Endothelial cell (in vitro differentiated cells): ENCODE data around the gene P2RY2. TPM values are rescaled to one million over a fixed set of nuclear protein-coding genes. Genes with fewer than 3 reads are reported as not detected.

Experiments used
- DNase-seq: peaks from one replicate; pipeline ENCODE4 v3.0.0; 2021; ENCODE audit warnings: low spot score
- H3K27ac Mint-ChIP-seq: one replicate; pipeline ENCODE4 v1.8.0; 2021; ENCODE audit warnings: mixed read lengths, inconsistent platforms; ENCODE audit not compliant: unreplicated experiment
- H3K27me3 Mint-ChIP-seq: one replicate; pipeline ENCODE4 v1.8.0; 2021; ENCODE audit warnings: mild to moderate bottlenecking, moderate library complexity, mixed read lengths, inconsistent platforms; ENCODE audit not compliant: unreplicated experiment
- H3K36me3 Mint-ChIP-seq: one replicate; pipeline ENCODE4 v1.8.0; 2021; ENCODE audit warnings: mild to moderate bottlenecking, low read depth, mixed read lengths, inconsistent platforms; ENCODE audit not compliant: unreplicated experiment
- H3K4me1 Mint-ChIP-seq: one replicate; pipeline ENCODE4 v1.8.0; 2021; ENCODE audit warnings: mild to moderate bottlenecking, mixed read lengths, inconsistent platforms; ENCODE audit not compliant: unreplicated experiment
- H3K4me3 Mint-ChIP-seq: one replicate; pipeline ENCODE4 v1.8.0; 2021; ENCODE audit warnings: mild to moderate bottlenecking, mixed read lengths, inconsistent platforms; ENCODE audit not compliant: unreplicated experiment
- H3K9me3 Mint-ChIP-seq: one replicate; pipeline ENCODE4 v1.8.0; 2021; ENCODE audit warnings: mixed read lengths, inconsistent platforms; ENCODE audit not compliant: unreplicated experiment
- total RNA-seq: library from RNA; stranded (reverse); fragmentation: NEBNext Ultra II Directional; extraction: Animal tissue kit (Norgen Biotek cat#: 25700); gene quantifications from one replicate; pipeline ENCODE4 v1.2.1, GENCODE V29; 2021; ENCODE audit not compliant: unreplicated experiment
- TF ChIP-seq, protein P1 (sequence below): fragments of 200-600 bp; sonication (generic); IDR thresholded peaks from one replicate; pipeline ENCODE4 v1.5.0; 2021; ENCODE audit warnings: antibody characterized with exemption; ENCODE audit not compliant: unreplicated experiment

Gene P2RY2
- total RNA-seq, 1 donor from 2014 or later = 0.10 TPM

DNA sequence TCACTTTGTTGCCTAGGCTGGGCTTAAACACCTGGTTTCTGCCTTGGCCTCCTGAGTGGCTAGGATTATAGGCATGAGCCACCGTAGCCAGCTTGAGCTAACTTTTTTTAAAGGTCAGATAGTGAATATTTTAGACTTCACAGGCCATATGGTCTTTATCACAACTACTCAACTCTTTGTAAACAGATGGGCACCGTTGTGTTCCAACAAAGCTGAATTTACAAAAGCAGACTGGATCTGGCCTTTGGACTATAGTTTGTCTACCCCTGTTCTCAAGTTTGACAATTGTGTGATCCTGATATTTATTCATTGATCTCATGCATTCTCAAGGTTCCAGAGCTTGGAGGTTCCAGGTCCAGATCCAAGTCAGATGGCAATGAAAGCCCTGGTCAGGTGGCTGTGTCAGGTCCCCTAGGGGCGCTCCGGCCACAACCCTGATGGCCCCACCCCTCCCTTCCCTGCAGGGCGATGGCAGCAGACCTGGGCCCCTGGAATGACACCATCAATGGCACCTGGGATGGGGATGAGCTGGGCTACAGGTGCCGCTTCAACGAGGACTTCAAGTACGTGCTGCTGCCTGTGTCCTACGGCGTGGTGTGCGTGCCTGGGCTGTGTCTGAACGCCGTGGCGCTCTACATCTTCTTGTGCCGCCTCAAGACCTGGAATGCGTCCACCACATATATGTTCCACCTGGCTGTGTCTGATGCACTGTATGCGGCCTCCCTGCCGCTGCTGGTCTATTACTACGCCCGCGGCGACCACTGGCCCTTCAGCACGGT lies 15.8 kb downstream of the P2RY2 start:
- no peak overlapping the region for H3K4me3 Mint-ChIP-seq
- DNase-seq = no peak
- peaks cover 8% of the 10 kb centered on the region for H3K4me1 Mint-ChIP-seq
- H3K27me3 Mint-ChIP-seq = peaks cover 4% of the 10 kb centered on the region
- no peaks in the 10 kb centered on the region for H3K9me3 Mint-ChIP-seq
- TF ChIP-seq, protein P1, sequence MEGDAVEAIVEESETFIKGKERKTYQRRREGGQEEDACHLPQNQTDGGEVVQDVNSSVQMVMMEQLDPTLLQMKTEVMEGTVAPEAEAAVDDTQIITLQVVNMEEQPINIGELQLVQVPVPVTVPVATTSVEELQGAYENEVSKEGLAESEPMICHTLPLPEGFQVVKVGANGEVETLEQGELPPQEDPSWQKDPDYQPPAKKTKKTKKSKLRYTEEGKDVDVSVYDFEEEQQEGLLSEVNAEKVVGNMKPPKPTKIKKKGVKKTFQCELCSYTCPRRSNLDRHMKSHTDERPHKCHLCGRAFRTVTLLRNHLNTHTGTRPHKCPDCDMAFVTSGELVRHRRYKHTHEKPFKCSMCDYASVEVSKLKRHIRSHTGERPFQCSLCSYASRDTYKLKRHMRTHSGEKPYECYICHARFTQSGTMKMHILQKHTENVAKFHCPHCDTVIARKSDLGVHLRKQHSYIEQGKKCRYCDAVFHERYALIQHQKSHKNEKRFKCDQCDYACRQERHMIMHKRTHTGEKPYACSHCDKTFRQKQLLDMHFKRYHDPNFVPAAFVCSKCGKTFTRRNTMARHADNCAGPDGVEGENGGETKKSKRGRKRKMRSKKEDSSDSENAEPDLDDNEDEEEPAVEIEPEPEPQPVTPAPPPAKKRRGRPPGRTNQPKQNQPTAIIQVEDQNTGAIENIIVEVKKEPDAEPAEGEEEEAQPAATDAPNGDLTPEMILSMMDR = no peak
- H3K27ac Mint-ChIP-seq = no peak overlapping the region
- no peaks in the 10 kb centered on the region for H3K36me3 Mint-ChIP-seq

DNA sequence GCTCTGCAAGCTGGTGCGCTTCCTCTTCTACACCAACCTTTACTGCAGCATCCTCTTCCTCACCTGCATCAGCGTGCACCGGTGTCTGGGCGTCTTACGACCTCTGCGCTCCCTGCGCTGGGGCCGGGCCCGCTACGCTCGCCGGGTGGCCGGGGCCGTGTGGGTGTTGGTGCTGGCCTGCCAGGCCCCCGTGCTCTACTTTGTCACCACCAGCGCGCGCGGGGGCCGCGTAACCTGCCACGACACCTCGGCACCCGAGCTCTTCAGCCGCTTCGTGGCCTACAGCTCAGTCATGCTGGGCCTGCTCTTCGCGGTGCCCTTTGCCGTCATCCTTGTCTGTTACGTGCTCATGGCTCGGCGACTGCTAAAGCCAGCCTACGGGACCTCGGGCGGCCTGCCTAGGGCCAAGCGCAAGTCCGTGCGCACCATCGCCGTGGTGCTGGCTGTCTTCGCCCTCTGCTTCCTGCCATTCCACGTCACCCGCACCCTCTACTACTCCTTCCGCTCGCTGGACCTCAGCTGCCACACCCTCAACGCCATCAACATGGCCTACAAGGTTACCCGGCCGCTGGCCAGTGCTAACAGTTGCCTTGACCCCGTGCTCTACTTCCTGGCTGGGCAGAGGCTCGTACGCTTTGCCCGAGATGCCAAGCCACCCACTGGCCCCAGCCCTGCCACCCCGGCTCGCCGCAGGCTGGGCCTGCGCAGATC lies 16.5 kb downstream of the P2RY2 start:
- Mint-ChIP-seq H3K9me3 (no peaks in the 10 kb centered on the region), H3K27me3 (peaks cover 4% of the 10 kb centered on the region), H3K4me1 (peaks cover 3% of the 10 kb centered on the region), H3K27ac (no peak overlapping the region), H3K4me3 (no peak overlapping the region), H3K36me3 (no peaks in the 10 kb centered on the region)
- DNase-seq = no peak
- TF ChIP-seq, protein P1 = no peak

DNA sequence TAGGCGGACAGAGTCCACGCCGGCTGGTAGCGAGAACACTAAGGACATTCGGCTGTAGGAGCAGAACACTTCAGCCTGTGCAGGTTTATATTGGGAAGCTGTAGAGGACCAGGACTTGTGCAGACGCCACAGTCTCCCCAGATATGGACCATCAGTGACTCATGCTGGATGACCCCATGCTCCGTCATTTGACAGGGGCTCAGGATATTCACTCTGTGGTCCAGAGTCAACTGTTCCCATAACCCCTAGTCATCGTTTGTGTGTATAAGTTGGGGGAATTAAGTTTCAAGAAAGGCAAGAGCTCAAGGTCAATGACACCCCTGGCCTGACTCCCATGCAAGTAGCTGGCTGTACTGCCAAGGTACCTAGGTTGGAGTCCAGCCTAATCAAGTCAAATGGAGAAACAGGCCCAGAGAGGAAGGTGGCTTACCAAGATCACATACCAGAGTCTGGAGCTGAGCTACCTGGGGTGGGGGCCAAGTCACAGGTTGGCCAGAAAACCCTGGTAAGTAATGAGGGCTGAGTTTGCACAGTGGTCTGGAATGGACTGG lies 17.2 kb downstream of the P2RY2 start:
- TF ChIP-seq, protein P1 = no peak
- H3K27ac Mint-ChIP-seq = no peak overlapping the region
- no peaks in the 10 kb centered on the region for H3K4me1 Mint-ChIP-seq
- no peaks in the 10 kb centered on the region for H3K36me3 Mint-ChIP-seq
- H3K4me3 Mint-ChIP-seq = no peak overlapping the region
- no peak for DNase-seq
- peaks cover 2% of the 10 kb centered on the region for H3K27me3 Mint-ChIP-seq
- H3K9me3 Mint-ChIP-seq = no peaks in the 10 kb centered on the region

DNA sequence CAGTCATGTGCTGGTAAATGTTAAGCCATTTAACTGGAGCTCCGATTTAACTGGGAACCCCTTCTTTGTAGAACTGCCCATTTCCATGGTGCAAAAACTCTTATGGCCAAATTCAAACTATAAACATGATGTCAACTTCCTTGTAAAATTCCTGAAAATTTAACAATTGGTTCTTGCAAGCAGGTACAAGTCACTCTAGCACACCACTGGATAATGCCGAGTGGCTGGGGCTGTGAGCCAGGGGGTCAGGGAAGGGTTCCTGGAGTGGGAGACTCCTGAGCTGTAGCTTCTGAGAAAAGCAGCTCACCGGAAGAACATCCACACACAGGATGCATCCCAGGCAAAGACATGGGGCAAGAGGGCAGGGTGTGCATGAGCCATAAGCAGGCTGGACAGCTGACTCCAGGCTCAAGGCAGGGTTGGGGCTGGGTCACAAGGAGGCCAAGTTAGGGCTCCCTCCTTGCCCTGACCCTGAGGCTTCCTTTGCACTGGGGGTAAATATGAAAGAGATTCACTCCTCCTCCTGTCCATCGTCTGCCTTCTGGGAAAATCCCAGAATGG lies 18.2 kb downstream of the P2RY2 start:
- H3K4me3 Mint-ChIP-seq = no peak overlapping the region
- no peaks in the 10 kb centered on the region for H3K36me3 Mint-ChIP-seq
- no peaks in the 10 kb centered on the region for H3K9me3 Mint-ChIP-seq
- H3K27me3 Mint-ChIP-seq = peaks cover 2% of the 10 kb centered on the region
- no peak overlapping the region for H3K27ac Mint-ChIP-seq
- no peak for DNase-seq
- TF ChIP-seq, protein P1 = no peak
- H3K4me1 Mint-ChIP-seq = no peaks in the 10 kb centered on the region
